GM18505 (cell line): ENCODE measurements around the gene HNRNPL.

Experiments
- ATAC-seq: cut with Tn5 transposase; IDR thresholded peaks from one replicate; pipeline ENCODE4 v1.9.1; 2021; ENCODE audit not compliant: unreplicated experiment
- POLR2A ChIP-seq: IDR thresholded peaks from 4 replicates; pipeline ENCODE4 v1.6.1; 2011; ENCODE audit warnings: borderline replicate concordance; ENCODE audit not compliant: insufficient read depth, insufficient read length; ENCODE audit errors: extremely low read depth

Gene HNRNPL

GRCh38 chr19:38841787-38842438 lies 7.9 kb downstream of the HNRNPL start:
- peak; percentile 16 for TF ChIP-seq POLR2A
- no peak for ATAC-seq

- ATAC-seq = no peak
- peak; percentile 7 for TF ChIP-seq POLR2A
Observed at GRCh38 chr19:38841180-38841766, 8.5 kb downstream of the HNRNPL start.

GRCh38 chr19:38840583-38840968 lies 9.2 kb downstream of the HNRNPL start:
- ATAC-seq = no peak
- no peak for TF ChIP-seq POLR2A

- no peak for ATAC-seq
- TF ChIP-seq POLR2A = no peak
Observed at GRCh38 chr19:38839816-38840582, 9.8 kb downstream of the HNRNPL start.

GRCh38 chr19:38838986-38839761 lies 10.6 kb downstream of the HNRNPL start:
- ATAC-seq = no peak
- TF ChIP-seq POLR2A = no peak

GRCh38 chr19:38838208-38838985 lies 11.4 kb downstream of the HNRNPL start:
- TF ChIP-seq POLR2A = peak; percentile 29

GRCh38 chr19:38837656-38838121 lies 12.1 kb downstream of the HNRNPL start:
- TF ChIP-seq POLR2A = no peak
- ATAC-seq = no peak

More at GRCh38 chr19:38838208-38838985, 11.4 kb downstream of the HNRNPL start:
- ATAC-seq = no peak

GRCh38 chr19:38836983-38837626 lies 12.7 kb downstream of the HNRNPL start:
- TF ChIP-seq POLR2A = no peak
- ATAC-seq = no peak

GRCh38 chr19:38836159-38836982 lies 13.4 kb downstream of the HNRNPL start:
- ATAC-seq = no peak
- no peak for TF ChIP-seq POLR2A

GRCh38 chr19:38834590-38834989 lies 15.2 kb downstream of the HNRNPL start:
- no peak for ATAC-seq
- no peak for TF ChIP-seq POLR2A

- no peak for ATAC-seq
- no peak for TF ChIP-seq POLR2A
Observed at GRCh38 chr19:38834104-38834490, 15.7 kb downstream of the HNRNPL start.

GRCh38 chr19:38833092-38833425 lies 16.7 kb downstream of the HNRNPL start:
- no peak for ATAC-seq
- no peak for TF ChIP-seq POLR2A

- no peak for TF ChIP-seq POLR2A
- peak; percentile 22 for ATAC-seq
Observed at GRCh38 chr19:38831142-38831605, 18.6 kb downstream of the HNRNPL start.
